Activated naive CD4-positive, alpha-beta T cell treated with Interleukin-2 at 50 U/mL for 16 hours (primary cell): ENCODE data around the gene HHIPL2.
A peak's percentile ranks its signal among the peaks of the same experiment; 100 is the strongest.

Experiments used
- DNase-seq: peaks from one replicate; pipeline ENCODE4 v3.0.0-alpha.2; 2020

HHIPL2 gene

GRCh38 chr1:222547944-222548671 is at the start of gene HHIPL2:
Gene HHIPL2 (minus strand): TSS chr1:222548104. CDS start chr1:222548044, 60 bp downstream.
- no peak for DNase-seq

DNA sequence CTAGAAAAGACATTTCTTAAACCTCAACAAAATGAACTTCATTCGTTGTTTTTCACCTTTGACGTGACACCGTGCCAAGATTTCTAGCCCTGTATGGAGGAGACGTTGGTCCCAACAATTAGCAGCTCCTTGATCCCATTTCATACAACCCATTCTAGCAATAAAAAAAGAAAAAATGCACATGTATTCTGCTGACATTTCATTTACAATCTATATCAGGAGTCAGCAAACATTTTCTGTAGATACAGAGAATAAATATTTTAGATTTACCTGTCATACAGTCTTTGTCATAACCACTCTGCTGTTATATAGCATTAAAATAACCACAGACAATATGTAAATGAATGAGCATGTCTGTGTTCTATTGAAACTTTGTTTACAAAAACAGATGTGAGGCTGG is 48.8 kb upstream of the HHIPL2 start:
- no peak for DNase-seq

GRCh38 chr1:222594789-222595188 is 46.9 kb upstream of the HHIPL2 start:
- DNase-seq: no peak

- DNase-seq: no peak
Observed at GRCh38 chr1:222592171-222592570, 44.3 kb upstream of the HHIPL2 start.

DNA sequence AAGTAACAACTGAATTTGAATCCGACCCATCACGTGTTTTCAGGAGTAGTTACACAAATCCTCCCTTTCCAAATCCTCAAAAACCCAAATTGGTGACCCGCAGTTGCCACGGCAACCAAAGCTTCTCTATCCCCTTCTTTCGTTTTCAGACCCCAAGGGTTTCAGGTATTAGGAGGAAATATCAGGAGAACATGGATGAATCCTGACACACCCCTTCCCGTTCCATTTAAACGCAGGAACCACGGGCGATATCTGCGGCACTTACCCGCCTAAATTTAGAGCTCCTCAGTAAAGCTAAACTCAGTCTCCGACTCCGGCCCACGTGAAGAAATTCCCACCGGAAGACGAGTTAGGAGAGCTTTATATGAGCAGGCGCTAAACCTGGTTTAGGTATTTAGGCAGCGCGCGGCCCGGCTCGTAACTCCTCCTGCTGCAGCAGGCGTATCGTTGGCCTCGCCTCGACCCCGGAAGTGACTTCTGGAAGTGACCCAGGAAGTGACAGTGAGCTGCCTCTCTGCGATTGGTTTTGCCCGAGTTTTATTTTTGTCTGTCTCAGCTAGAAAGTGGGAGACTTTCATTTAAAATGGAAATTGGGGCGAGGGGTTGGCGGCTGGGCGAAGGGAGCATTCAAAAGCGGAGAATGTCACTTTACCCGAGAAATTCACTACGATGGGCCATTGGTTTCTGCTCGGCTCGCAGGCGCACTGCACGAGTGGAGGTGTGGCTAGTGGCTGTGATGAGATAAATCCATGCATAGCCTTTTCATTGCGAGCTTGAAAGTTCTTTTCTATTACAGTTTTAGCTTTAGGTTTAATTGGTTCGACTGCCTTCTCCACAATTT is 41.8 kb upstream of the HHIPL2 start, which contains the start of gene TAF1A:
TAF1A (minus strand) TSS at position 472 of the 841 bp plus-strand sequence.
- DNase-seq: peak; percentile 87

- DNase-seq: no peak
Observed at GRCh38 chr1:222588135-222588534, 40.2 kb upstream of the HHIPL2 start.

- DNase-seq: no peak
Observed at GRCh38 chr1:222586842-222587241, 38.9 kb upstream of the HHIPL2 start.

DNA sequence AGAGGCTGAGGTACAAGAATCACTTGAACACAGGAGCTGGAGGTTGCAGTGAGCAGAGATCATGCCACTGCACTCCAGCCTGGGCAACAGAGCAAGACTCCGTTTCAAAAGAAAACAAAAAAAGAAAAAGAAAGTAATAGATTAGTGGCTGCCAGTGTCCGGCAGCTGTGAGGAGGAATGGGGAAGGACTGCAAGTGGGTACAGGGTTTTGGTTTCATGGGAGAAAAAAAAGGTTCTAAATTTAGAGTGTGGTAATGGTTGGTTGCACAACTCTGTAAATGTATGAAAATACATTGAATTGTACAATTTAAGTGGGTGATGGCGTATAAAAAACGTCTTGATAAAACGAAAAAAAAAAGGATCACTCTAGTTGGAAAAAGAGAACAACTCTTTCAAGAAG is 35.2 kb upstream of the HHIPL2 start:
- DNase-seq: no peak

GRCh38 chr1:222582099-222582774 is 34.3 kb upstream of the HHIPL2 start:
- DNase-seq: no peak

DNA sequence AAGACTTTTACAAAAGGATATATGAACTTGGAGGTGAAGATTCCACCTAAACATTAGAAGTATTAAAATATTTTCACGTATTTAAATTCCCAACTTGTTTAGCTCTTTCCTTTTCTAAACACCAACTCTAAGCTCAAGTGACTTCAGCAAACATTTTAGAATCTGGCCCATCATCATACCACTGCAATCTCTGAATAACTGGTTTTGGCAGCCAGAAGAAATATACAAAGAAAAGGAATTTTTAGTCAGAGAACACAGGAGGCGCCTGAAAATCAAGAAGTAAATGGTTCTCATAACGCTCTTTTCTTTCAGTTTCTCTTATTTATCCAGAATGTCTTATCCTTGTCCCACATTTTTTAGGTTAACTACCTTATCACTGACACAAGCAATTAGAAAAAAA is 31.4 kb upstream of the HHIPL2 start:
- DNase-seq: no peak

- no peak for DNase-seq
Observed at GRCh38 chr1:222570837-222571236, 22.9 kb upstream of the HHIPL2 start.

- no peak for DNase-seq
Observed at GRCh38 chr1:222561656-222562055, 13.8 kb upstream of the HHIPL2 start.

DNA sequence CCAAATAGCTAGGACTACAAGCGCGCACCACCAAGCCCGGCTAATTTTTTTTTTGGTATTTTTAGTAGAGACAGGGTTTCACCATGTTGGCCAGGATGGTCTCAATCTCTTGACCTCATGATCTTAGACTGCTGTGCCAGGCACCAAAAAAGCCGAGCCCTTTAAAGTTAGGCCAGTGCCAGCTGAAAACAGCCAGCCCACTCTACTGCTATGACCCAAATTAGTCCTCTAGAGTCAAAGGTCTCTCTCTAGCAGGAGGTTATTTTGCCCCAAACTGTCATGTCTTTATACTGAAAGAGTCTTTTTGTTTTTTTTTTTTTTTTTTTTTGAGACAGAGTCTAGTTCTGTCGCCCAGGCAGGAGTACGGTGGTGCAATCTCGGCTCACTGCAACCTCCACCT is 9.7 kb upstream of the HHIPL2 start:
- DNase-seq: no peak

DNA sequence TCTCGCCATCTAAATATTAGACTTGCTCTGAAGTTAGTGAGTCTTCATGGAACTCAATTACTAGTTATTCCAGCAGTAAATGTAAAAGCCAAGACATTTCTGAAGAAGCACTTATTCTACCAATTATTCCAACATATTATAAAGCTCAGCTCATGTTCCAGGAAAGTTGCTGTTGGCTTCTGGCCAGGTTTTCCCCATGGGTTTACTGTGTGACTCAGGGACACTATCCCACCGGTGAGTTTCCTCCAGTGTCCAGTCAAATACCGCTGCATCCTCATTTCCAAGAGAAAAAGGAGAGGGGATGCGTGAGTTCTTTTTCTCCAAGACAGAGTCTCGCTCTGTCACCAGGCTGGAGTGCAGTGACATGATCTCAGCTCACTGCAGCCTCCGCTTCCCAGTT is 9.2 kb upstream of the HHIPL2 start:
- DNase-seq: no peak

- DNase-seq: no peak
Observed at GRCh38 chr1:222555992-222556615, 8.2 kb upstream of the HHIPL2 start.

GRCh38 chr1:222554177-222554576 is 6.3 kb upstream of the HHIPL2 start:
- no peak for DNase-seq

DNA sequence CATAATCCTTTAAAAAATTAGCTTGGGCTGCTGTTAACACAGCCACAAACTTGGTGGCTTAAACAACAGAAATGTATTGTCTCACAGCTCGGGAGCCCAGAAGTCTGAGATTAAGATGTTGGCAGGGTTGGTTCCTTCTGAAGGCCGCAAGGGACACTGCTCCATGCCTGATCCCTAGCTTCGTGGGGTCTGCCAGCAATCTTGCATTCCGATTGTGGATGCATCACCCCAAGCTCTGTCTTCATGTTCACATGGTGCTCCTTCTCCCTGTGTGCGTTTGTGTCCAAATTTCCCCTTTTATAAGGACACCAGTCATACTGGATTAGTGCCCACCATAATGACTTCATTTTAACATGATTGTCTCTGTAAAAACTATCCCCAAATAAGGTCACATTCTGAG is 5.0 kb upstream of the HHIPL2 start:
- DNase-seq: no peak

DNA sequence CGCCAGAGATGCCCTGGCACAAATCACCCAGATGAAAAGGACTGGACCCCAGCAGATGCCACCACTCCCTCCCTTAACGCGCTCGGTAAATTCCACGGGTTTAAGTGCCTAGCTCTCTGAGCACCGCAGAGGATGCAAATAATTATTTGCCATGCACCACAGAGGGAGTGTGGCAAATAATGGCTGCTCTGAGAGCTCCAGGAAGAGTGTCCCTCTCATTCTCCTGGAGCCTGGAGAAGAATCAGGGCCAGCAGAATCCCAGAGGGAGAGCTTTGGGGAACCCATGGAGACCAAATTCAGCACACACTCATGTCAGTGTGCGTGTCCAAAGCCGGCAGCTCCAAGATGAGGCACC is 667 bp downstream of the HHIPL2 start:
- no peak for DNase-seq

- no peak for DNase-seq
Observed at GRCh38 chr1:222546548-222547259, 1.2 kb downstream of the HHIPL2 start.

- no peak for DNase-seq
Observed at GRCh38 chr1:222546091-222546490, 1.8 kb downstream of the HHIPL2 start.

DNA sequence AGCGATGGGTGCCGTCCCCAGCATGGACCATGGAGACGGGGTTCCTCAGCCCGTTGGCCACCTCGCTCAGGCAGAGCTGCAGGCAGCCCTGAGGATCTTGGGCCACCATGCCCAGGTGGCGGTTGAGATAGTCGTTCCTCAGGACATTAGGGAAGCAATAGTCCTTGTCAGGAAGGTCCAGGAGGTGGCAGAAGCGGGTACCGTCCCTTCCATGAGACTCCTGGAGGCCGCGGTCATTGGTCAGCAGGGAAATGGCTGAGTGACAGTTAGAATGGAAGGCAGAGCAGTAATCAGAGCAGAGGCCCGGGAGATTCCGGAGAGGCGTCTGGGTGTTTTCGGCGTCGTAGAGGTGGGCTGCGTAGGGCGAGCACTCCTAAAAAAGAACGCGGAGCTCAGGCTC is 4.1 kb downstream of the HHIPL2 start:
- DNase-seq: no peak

- no peak for DNase-seq
Observed at GRCh38 chr1:222540598-222540995, 7.3 kb downstream of the HHIPL2 start.
